SH-SY5Y (cell line): Measurements from ENCODE around the gene ARPC2.

Source experiments
- GATA2 ChIP-seq: IDR thresholded peaks from 2 replicates; pipeline ENCODE4 v1.6.1; 2011; ENCODE audit warnings: mild to moderate bottlenecking, low read depth, low read length
- GATA3 ChIP-seq: IDR thresholded peaks from 2 replicates; pipeline ENCODE4 v1.6.1; 2011; ENCODE audit warnings: low read depth, mild to moderate bottlenecking, low read length, moderate library complexity

The ARPC2 gene

DNA sequence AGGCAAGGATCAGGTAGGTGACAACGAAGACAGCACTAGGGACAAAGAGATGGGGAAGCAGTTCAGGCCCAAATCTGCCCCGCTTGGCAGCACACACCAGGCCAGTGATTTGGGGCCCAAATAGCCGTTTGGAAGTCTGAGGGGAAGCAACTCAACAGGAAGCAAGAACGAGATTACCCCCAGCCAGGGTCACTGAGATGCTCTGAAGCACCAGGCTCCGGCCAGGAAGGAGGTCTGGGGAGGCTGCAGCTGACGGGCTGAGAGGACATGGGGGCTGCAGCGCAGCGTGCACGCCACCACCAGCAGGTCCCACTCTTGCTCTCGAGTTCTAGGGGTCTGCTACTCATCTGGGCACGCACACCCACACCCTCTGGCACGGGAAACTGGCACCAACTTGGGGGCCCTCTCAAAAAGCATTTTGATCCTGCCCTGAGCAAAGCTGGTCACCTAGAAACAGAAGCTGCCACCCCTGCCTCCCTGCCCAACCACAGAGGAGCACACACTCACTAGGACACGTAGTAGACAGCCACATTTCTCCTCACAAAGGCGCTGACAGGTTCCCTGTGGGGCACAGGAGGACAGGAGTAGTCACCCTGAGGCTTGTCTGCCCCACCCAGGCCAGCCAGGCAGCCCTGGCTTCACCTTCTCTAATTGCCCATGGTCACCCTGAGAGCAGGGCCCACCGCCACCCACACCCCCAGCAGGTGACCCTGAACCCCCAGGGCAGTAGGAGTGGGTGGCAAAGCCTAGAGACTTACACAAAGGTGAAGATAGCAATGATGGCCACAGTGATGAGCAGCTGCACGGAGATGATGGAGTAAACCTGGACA, 61.8 kb downstream of the ARPC2 start:
- TF ChIP-seq GATA3 (no peak), GATA2 (no peak)

DNA sequence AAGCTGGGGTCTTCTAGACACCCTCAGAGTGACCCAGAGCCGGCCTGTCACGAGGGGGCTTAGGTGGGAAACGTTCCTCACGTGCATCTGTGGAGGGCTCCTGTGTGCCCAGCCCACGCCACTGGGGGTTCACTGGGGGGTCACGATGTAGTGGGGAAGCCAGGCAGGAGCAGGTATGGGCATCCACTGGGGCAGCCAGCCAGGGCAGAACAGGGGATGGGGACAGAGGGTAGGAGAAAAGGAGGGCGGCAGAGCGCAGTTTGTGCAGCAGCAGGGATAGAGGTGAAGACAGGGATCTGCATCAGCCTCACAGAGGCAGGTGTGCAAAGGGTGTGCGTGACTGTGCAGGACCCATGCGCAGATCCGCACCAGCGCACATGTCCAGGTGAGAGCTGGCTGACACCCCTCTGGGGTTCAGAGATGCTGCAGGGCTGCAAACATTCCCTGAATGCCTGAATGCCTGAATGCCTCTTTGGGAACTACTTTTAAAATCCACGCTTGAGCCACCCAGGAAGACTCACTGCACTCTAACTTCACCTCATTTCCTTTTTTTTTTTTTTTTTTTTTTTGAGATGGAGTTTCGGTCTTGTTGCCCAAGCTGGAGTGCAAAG, 63.4 kb downstream of the ARPC2 start:
- TF ChIP-seq GATA2 = no peak
- TF ChIP-seq GATA3 = no peak

GRCh38 chr2:218281449-218281848, 64.5 kb downstream of the ARPC2 start:
- TF ChIP-seq GATA3 (no peak), GATA2 (no peak)

- TF ChIP-seq GATA3 (no peak), GATA2 (no peak)
Measured at GRCh38 chr2:218282173-218282991, 65.4 kb downstream of the ARPC2 start.

DNA sequence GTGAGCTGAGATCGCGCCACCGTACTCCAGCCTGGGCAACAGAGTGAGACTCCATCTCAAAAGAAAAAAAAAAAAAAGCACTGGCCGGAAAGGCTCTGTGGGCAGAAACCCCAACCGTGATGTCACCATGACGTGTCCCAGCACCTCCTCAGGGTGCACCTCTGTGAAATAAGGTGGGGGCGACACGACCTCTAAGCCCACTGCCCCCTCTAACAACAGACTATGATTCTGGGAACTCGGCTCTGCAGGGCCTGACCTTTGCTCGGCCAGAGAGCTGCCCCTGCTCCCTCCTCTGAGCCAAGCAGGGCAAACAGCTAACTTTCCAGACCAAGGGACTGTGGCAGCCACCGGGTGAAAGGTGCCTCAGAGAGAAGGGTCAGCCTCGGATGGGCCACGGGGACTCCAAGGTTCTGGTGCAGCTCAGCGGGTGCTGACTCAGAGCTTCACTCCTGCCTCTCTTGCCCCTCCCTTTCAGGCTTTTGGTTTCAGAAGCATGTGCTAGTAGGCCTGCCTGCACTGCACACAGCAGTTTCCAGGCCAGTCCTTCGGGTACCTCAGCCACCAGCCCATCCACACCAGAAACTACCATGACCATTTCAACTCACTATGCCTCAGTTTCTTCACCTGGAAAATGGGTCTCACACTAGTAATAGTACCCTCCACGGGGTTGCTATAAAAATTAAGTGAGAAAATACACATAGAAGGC, 67.3 kb downstream of the ARPC2 start:
- TF ChIP-seq GATA3 (no peak), GATA2 (no peak)

GRCh38 chr2:218285604-218286003, 68.6 kb downstream of the ARPC2 start:
- TF ChIP-seq GATA2 (no peak), GATA3 (no peak)

- TF ChIP-seq GATA2 (no peak), GATA3 (no peak)
Measured at GRCh38 chr2:218286570-218287459, 69.8 kb downstream of the ARPC2 start.

GRCh38 chr2:218289639-218290315, 72.8 kb downstream of the ARPC2 start:
- TF ChIP-seq GATA3 (no peak), GATA2 (no peak)

DNA sequence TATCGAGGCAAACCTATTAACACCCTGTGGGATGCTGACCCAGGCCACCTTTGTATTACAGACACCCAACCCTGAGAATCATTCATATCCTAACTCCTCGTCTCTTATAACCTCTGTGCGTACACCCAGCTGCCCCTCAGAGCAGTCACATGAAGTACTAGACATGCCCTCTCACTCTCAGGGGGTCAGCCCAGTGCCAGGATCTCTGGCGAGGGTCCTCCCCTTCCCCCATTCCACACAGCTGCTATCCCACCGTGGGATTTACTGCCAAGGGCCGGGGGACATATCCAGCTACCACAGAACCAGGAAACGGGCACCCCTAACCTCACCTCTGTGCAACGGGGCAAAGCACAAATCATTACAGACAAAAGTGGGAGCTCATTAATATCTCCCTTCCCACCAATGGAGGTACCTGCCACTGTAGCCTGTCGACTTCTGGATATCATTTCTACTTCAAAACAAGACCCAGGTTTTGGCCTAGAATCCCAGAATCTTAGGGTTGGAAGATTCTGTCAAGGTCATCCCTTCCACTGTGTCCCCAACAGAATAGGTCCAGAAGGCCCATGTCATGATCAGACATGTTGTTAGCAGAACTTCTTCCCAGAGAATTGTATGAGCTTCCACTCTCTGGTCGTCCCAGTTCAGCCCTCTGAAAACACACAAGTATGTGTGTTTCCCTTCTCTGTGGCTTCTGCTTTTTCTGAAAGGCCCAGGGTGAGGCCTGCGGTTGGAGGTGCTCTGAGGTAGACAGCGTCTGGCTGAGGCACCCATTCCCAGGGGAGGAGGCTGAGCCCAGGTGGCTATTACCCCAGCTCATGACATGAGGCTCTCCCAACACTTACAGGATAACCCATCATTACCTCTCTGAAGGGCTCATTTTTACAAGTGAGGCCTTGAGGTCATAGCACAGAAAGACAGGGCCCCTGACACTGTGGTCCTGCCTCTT, 73.6 kb downstream of the ARPC2 start:
- TF ChIP-seq GATA2 (no peak), GATA3 (no peak)

GRCh38 chr2:218291318-218292047, 74.5 kb downstream of the ARPC2 start:
- TF ChIP-seq GATA2 (no peak), GATA3 (no peak)
